ENCODE data around the gene PCSK2.

The PCSK2 gene

DNA sequence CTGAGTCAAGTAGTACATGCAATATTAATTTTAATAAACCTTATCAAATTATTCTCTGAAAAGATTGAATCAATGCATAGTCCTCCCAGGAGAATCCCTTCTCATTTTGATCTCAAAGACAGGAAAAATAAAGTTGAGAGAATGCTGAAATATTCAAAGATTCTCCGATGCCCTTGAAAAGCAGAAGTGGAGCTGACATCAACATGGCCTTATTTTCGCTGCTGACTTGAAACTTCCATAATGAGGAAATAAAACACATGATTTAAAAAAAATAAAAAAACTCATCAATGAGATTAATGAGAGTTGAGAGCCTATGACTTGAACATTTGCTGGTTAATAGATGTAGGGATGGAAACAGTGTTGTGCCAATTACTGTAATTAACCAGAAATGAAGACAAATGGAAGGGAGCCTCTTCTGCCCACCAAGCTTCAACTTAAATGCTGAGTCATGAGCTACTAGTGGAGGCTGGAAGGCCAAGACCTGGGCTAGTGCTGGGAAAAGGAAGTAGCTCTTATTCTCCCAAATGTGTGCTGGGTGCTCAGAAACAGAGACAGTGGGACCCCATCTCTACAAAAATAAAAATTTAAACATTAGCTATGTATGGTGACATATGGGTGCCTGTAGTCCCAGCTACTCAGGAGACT is 164.4 kb downstream of the PCSK2 start:
- no peak for DNase-seq (ENCODE audit: low spot score)
- TF ChIP-seq, protein P1, sequence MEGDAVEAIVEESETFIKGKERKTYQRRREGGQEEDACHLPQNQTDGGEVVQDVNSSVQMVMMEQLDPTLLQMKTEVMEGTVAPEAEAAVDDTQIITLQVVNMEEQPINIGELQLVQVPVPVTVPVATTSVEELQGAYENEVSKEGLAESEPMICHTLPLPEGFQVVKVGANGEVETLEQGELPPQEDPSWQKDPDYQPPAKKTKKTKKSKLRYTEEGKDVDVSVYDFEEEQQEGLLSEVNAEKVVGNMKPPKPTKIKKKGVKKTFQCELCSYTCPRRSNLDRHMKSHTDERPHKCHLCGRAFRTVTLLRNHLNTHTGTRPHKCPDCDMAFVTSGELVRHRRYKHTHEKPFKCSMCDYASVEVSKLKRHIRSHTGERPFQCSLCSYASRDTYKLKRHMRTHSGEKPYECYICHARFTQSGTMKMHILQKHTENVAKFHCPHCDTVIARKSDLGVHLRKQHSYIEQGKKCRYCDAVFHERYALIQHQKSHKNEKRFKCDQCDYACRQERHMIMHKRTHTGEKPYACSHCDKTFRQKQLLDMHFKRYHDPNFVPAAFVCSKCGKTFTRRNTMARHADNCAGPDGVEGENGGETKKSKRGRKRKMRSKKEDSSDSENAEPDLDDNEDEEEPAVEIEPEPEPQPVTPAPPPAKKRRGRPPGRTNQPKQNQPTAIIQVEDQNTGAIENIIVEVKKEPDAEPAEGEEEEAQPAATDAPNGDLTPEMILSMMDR (IDR thresholded peaks at IDR 0.05; ENCODE audit: extremely low read depth, missing control alignments): no peak

DNA sequence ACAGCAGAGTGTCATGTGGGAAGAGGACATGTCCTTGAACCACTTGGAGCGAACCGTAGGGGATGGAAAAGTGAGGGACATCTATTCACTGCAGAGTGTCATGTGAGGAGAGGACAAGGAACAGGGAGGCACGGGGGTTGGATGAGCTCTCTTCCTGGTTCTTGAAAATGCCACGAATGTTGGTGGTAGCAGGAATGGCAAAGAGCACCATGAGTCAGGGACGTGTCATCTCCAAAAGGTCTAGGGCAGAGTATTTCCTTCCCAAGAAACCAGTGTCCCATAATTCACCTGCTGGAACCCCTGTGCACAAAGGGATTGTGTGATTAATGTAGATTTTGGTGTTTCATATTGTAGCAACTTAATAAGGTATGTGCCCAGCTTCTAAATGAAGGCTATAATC is 167.6 kb downstream of the PCSK2 start:
- TF ChIP-seq, protein P1 (IDR thresholded peaks at IDR 0.05; ENCODE audit: extremely low read depth, missing control alignments): no peak
- DNase-seq (ENCODE audit: low spot score): no peak

DNA sequence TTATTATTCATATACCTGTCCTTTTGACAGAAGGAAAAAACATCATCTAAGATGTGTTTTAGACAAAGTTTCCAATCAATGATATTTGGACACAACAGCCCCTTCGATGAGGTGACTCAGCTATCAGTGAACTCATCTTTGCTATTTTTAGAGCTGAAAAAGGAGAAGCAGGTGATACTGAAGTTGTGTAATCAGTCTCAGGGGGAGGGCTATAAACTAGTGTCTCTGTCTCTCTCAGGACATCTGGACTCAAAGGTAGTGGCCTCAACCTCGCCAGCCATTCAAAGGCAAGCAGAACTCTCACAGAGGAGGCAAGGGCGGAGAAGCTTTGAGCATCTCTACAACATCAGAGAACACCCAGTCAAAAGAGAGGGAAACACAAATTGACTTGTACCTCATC is 168.9 kb downstream of the PCSK2 start:
- no peak for DNase-seq (ENCODE audit: low spot score)
- TF ChIP-seq, protein P1 (IDR thresholded peaks at IDR 0.05; ENCODE audit: extremely low read depth, missing control alignments): no peak

DNA sequence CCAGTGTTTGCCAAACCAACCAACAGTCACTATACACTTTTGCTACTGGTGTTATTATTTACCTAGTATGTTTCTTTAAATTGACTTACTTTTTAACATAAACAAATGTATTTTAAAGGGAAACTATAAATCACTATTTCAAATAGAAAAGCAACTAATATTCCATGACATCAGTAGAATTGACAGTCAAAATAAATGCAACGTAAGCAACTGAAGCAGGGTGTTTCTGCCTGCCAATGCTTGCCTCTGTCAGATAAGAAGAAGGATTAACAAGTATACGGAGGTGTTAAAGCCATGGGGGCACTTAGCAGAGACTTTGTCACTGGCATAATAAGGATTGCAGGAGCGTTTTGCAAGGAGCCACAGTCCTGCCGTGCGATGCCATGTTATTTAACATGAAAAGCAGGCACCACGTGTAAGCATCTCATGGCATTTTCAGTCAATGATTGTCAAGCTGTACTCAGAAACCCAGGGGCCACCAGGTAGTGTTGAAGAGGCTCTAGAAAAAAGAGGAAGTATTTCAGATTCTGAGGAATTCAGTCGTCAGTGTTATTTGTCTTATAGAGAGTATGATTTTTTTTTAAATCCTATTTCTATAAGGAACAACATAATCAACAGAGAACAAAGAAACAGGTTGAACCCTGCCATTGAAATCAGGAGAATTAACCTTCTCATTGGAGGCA is 172.6 kb downstream of the PCSK2 start:
- TF ChIP-seq, protein P1 (IDR thresholded peaks at IDR 0.05; ENCODE audit: extremely low read depth, missing control alignments): no peak
- no peak for DNase-seq (ENCODE audit: low spot score)

DNA sequence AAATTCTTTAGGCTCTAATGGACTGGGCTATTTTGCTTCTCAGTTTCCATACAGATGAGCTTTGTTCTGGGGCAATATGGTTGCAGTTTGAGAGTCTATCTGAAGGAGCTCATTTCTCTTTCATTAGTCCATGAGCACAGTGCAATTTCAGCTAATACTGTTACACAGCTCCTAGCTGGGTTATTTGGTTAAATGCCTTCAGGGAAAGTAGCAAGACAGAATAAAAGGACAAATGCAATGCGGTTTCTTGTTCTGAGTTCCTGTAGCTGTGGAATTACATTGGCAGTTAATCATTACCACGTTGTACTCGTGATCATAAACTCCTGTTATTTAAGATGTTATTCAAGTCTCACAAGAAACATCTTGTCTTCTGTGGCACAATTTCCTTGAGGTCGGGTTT is 176.6 kb downstream of the PCSK2 start:
- TF ChIP-seq, protein P1 (IDR thresholded peaks at IDR 0.05; ENCODE audit: extremely low read depth, missing control alignments): no peak
- no peak for DNase-seq (ENCODE audit: low spot score)

DNA sequence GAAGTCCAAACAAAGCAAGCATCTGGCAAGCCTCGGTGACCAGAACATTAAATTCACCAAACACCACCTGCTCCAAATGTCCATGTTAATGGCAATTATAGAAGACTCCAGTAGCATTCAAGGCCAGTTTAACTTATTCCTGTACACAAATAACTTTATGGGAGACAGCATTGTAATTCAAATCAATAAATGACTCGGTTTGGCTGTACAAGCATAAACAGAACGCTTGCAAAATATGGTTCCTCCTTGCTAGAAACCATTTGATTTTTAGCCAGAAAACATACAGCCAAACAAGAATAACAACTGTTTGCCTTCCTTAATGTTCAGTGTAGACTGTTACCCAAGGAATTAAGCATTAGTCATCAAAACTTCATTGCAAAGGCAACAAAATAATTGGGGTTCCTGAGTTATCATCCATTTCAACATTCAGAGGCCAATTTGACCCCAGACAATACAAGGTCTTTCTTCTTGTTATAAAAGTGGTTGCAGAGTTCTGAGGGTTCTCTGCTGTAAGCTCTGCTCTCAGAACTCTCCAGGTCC is 179.3 kb downstream of the PCSK2 start:
- no peak for DNase-seq (ENCODE audit: low spot score)
- TF ChIP-seq, protein P1 (IDR thresholded peaks at IDR 0.05; ENCODE audit: extremely low read depth, missing control alignments): no peak

DNA sequence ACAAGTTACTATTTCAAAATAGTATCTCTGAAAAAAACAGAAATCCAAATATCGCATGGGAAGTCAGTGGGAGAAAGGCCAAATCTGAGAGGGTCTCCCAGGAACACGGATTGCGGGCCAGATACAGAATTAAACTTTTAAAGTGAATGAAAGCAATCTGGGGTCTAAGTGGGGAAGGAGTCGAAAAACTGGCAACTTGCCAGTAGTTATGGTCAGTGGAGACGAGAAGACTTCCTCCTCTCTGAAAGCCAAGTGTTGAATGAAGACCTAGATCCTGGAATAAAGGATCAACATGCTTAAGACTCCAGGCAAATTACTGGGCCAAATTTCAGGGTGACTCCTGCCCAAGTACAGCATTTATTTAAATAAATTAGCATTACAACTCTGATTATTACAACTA is 180.7 kb downstream of the PCSK2 start:
- TF ChIP-seq, protein P1 (IDR thresholded peaks at IDR 0.05; ENCODE audit: extremely low read depth, missing control alignments): no peak
- no peak for DNase-seq (ENCODE audit: low spot score)

All from GM20000 (cell line).